Vagina (tissue), 2 donors: Measurements from ENCODE around the gene ZNF816. TPM values are rescaled to one million over a fixed set of nuclear protein-coding genes. Genes with fewer than 3 reads are reported as not detected.
"Not testable (repeated sequence)": the region's sequence is repeated elsewhere in the genome, so short reads cannot be mapped to it uniquely, and the experiment has no call there.

Experiments used
- DNase-seq, 2 donors: peaks; one replicate each; pipeline ENCODE4 v3.0.0-alpha.2; 2017; ENCODE audit errors: extremely low spot score in 2 of 2
- H3K27ac ChIP-seq: fragments of 200-600 bp; sonication (generic); one replicate; pipeline ENCODE4 v1.5.1; 2019
- H3K27me3 ChIP-seq: fragments of 200-600 bp; sonication (generic); one replicate; pipeline ENCODE4 v1.5.1; 2019
- H3K36me3 ChIP-seq, 2 donors: fragments of 200-600 bp; sonication (generic); one replicate each; pipeline ENCODE4 v1.5.1; 2017 to 2019
- H3K4me1 ChIP-seq: fragments of 200-600 bp; sonication (generic); one replicate; pipeline ENCODE4 v1.5.1; 2019
- H3K4me3 ChIP-seq, 2 donors: fragments of 200-600 bp; sonication (generic); 1 replicate in 1 of 2; 2 replicates in 1 of 2; pipeline ENCODE4 v1.5.1; 2016 to 2019
- H3K9me3 ChIP-seq: fragments of 200-600 bp; sonication (generic); one replicate; pipeline ENCODE4 v1.5.1; 2019
- CTCF ChIP-seq, 3 experiments: fragments of 450-650 bp in 2 of 3; fragments of 200-600 bp in 1 of 3; sonication (generic) in 1 of 3; IDR thresholded peaks; one replicate each; pipeline ENCODE4 v1.5.1; 2017 to 2019; ENCODE audit warnings: antibody characterized with exemption in 3 of 3, mild to moderate bottlenecking in 2 of 3, moderate library complexity in 2 of 3
- POLR2A ChIP-seq, 2 donors: fragments of 450-650 bp; IDR thresholded peaks; one replicate each; pipeline ENCODE4 v1.6.1; 2017; ENCODE audit warnings: antibody characterized with exemption in 2 of 2, mild to moderate bottlenecking in 2 of 2, moderate library complexity in 2 of 2
- POLR2AphosphoS5 ChIP-seq, 2 donors: sonication (generic); formaldehyde crosslinking; IDR thresholded peaks; one replicate each; pipeline ENCODE4 v1.9.0; 2017; ENCODE audit warnings: antibody characterized with exemption in 2 of 2, mild to moderate bottlenecking in 2 of 2, low read depth in 1 of 2; ENCODE audit not compliant: insufficient read depth in 1 of 2
- intact Hi-C: fragments of 100-400 bp; cut with DNase I; formaldehyde crosslinking; loops from one replicate; pipeline ENCODE4 v1.15.1; 2023
- total RNA-seq: library from RNA; depleted of rRNA; stranded (reverse); fragments of >200 nt; gene quantifications from one replicate; pipeline ENCODE4 v1.2.3, GENCODE V29; 2016

ZNF816 gene
- total RNA-seq, 1 donor from 2014 or later, result 9.6 TPM

GRCh38 chr19:52923778-52924593 lies 38.7 kb downstream of the ZNF816 start:
- no peak for DNase-seq
- peaks cover 22% of the 10 kb centered on the region for H3K4me1 ChIP-seq

GRCh38 chr19:52922841-52923777 lies 39.6 kb downstream of the ZNF816 start, which contains the start of gene ZNF888:
TSS of gene ZNF888 (minus strand) at chr19:52923428. CDS start at chr19:52917873, 5,555 bp downstream.
- H3K27ac ChIP-seq, result peak within 1 kb of the TSS; percentile 85
- no peak for TF ChIP-seq CTCF (IDR thresholded peaks at IDR 0.05)
- peak; percentile 21 to 79 for TF ChIP-seq POLR2AphosphoS5 (IDR thresholded peaks at IDR 0.05; ENCODE audit: insufficient read depth in 1 of 2, low read depth in 1 of 2)
- no peak for TF ChIP-seq POLR2A (IDR thresholded peaks at IDR 0.05)
- H3K4me1 ChIP-seq, result peaks cover 22% of the 10 kb centered on the region
- peak within 1 kb of the TSS; percentile 47 to 86 for H3K4me3 ChIP-seq
- peak in 1 of 2 donors; percentile 91 for DNase-seq
- H3K36me3 ChIP-seq, result no peaks in the 10 kb centered on the region
- H3K9me3 ChIP-seq, result no peaks in the 10 kb centered on the region
- intact Hi-C loops, result no loop called here
- H3K27me3 ChIP-seq, result no peaks in the 10 kb centered on the region

More at GRCh38 chr19:52923778-52924593, 38.7 kb downstream of the ZNF816 start:
- intact Hi-C loops, result no loop called here
- peak overlapping the region; percentile 47 to 86 for H3K4me3 ChIP-seq
- no peaks in the 10 kb centered on the region for H3K27me3 ChIP-seq
- no peaks in the 10 kb centered on the region for H3K9me3 ChIP-seq
- peak overlapping the region; percentile 85 for H3K27ac ChIP-seq
- peaks cover 0 to 7% of the 10 kb centered on the region in 2 donors for H3K36me3 ChIP-seq
- no peak for TF ChIP-seq POLR2A (IDR thresholded peaks at IDR 0.05)
- TF ChIP-seq POLR2AphosphoS5 (IDR thresholded peaks at IDR 0.05; ENCODE audit: insufficient read depth in 1 of 2, low read depth in 1 of 2), result no peak
- TF ChIP-seq CTCF (IDR thresholded peaks at IDR 0.05), result no peak

- Histone ChIP-seq H3K9me3 (no peaks in the 10 kb centered on the region), H3K27ac (no peak overlapping the region), H3K4me1 (peaks cover 8% of the 10 kb centered on the region), H3K27me3 (no peaks in the 10 kb centered on the region), H3K36me3 (peaks cover 0 to 13% of the 10 kb centered on the region in 2 donors), H3K4me3 (no peak overlapping the region)
- no peak for DNase-seq
- intact Hi-C loops, result no loop called here
- TF ChIP-seq CTCF (IDR thresholded peaks at IDR 0.05) (no peak), POLR2A (IDR thresholded peaks at IDR 0.05) (no peak), POLR2AphosphoS5 (IDR thresholded peaks at IDR 0.05; ENCODE audit: insufficient read depth in 1 of 2, low read depth in 1 of 2) (no peak)
Observed at GRCh38 chr19:52917531-52917930, 45.1 kb downstream of the ZNF816 start.

- H3K4me3 ChIP-seq, result no peak overlapping the region
- no peak for DNase-seq
- no peaks in the 10 kb centered on the region for H3K4me1 ChIP-seq
- TF ChIP-seq POLR2A (IDR thresholded peaks at IDR 0.05), result no peak
- TF ChIP-seq POLR2AphosphoS5 (IDR thresholded peaks at IDR 0.05; ENCODE audit: insufficient read depth in 1 of 2, low read depth in 1 of 2), result no peak
- no peak for TF ChIP-seq CTCF (IDR thresholded peaks at IDR 0.05)
- H3K27me3 ChIP-seq, result no peaks in the 10 kb centered on the region
- H3K9me3 ChIP-seq, result no peaks in the 10 kb centered on the region
- no peak overlapping the region for H3K27ac ChIP-seq
- peaks cover 0 to 37% of the 10 kb centered on the region in 2 donors for H3K36me3 ChIP-seq
- intact Hi-C loops, result no loop called here
Observed at GRCh38 chr19:52910648-52911047, 52.0 kb downstream of the ZNF816 start.

GRCh38 chr19:52904052-52904780 lies 58.5 kb downstream of the ZNF816 start:
- H3K36me3 ChIP-seq, result peaks cover 0 to 24% of the 10 kb centered on the region in 2 donors
- intact Hi-C loops, H3K4me1 ChIP-seq, H3K4me3 ChIP-seq, H3K9me3 ChIP-seq, DNase-seq, H3K27me3 ChIP-seq: not testable (repeated sequence)
- peak overlapping the region; percentile 46 for H3K27ac ChIP-seq
